IMR-90 (cell line): ENCODE results near the gene POLR2M. TPM values are rescaled to one million over a fixed set of nuclear protein-coding genes. Genes with fewer than 3 reads are reported as not detected.

Source experiments
- ATAC-seq: fragments of 200-7000 bp; cut with Tn5 transposase; 2 replicates; pipeline ENCODE4 v1.9.1; 2020; ENCODE audit warnings: low read depth, mild to moderate bottlenecking, moderate library complexity
- BruUV-seq: library from RNA; stranded (reverse); fragments of 400-500 nt; replicated peaks from 2 replicates; lab custom pipeline; 2021; lab: Mats Ljungman, UMichigan
- CTCF ChIA-PET: fragments of 300-600 bp; formaldehyde crosslinking; extraction: SDS; loops from one replicate; lab custom pipeline; 2021; ENCODE audit warnings: antibody characterized with exemption; lab: Yijun Ruan, JAX
- POLR2A ChIA-PET: fragments of 300-600 bp; sonication (Branson Sonifier 250); formaldehyde crosslinking; loops from one replicate; lab custom pipeline; 2022; ENCODE audit warnings: antibody characterized with exemption; ENCODE audit not compliant: unreplicated experiment; lab: Charles Lee
- DNase-seq: peaks from one replicate; pipeline ENCODE4 v3.0.0; 2013
- H2AFZ ChIP-seq: replicated peaks from 2 replicates; pipeline ENCODE3; 2013; ENCODE audit warnings: low read length, mild to moderate bottlenecking; ENCODE audit not compliant: poor library complexity
- H2AK5ac ChIP-seq: 2 replicates; pipeline ENCODE4 v1.6.1; 2013; ENCODE audit warnings: low read depth, low read length, inconsistent platforms
- H2AK9ac ChIP-seq: replicated peaks from 2 replicates; pipeline ENCODE3; 2013; ENCODE audit warnings: mild to moderate bottlenecking, low read depth, low read length, moderate library complexity; ENCODE audit not compliant: poor library complexity
- H2BK120ac ChIP-seq: 2 replicates; pipeline ENCODE4 v1.6.1; 2013; ENCODE audit warnings: low read depth, low read length, inconsistent platforms
- H2BK15ac ChIP-seq: 3 replicates; pipeline ENCODE4 v1.6.1; 2013; ENCODE audit warnings: low read depth, low read length, inconsistent platforms
- H2BK20ac ChIP-seq: 2 replicates; pipeline ENCODE4 v1.6.1; 2013; ENCODE audit warnings: low read depth, mild to moderate bottlenecking, inconsistent platforms, low read length, moderate library complexity
- H2BK5ac ChIP-seq: 2 replicates; pipeline ENCODE4 v1.6.1; 2013; ENCODE audit warnings: mild to moderate bottlenecking, low read depth, low read length, inconsistent platforms; ENCODE audit not compliant: poor library complexity, severe bottlenecking
- H3K14ac ChIP-seq: replicated peaks from 2 replicates; pipeline ENCODE4 v1.6.1; 2013; ENCODE audit warnings: low read depth, low read length, inconsistent platforms
- H3K18ac ChIP-seq: 2 replicates; pipeline ENCODE4 v1.6.1; 2013; ENCODE audit warnings: low read depth, low read length, control low read depth
- H3K23ac ChIP-seq: 2 replicates; pipeline ENCODE4 v1.6.1; 2013; ENCODE audit warnings: low read depth, low read length, inconsistent platforms
- H3K27ac ChIP-seq: 2 replicates; pipeline ENCODE4 v1.5.1; 2013; ENCODE audit warnings: mild to moderate bottlenecking, control low read depth, low read length; ENCODE audit not compliant: insufficient read depth
- H3K27me3 ChIP-seq: 2 replicates; pipeline ENCODE4 v1.6.1; 2013; ENCODE audit warnings: low read length; ENCODE audit not compliant: control insufficient read depth, insufficient read depth
- H3K36me3 ChIP-seq: 2 replicates; pipeline ENCODE4 v1.6.1; 2013; ENCODE audit warnings: low read length, mixed read lengths; ENCODE audit not compliant: control insufficient read depth, insufficient read depth
- H3K4ac ChIP-seq: 2 replicates; pipeline ENCODE4 v1.6.1; 2013; ENCODE audit warnings: low read depth, low read length, inconsistent platforms
- H3K4me1 ChIP-seq: 2 replicates; pipeline ENCODE4 v1.6.1; 2013; ENCODE audit warnings: low read length, mixed read lengths; ENCODE audit not compliant: control insufficient read depth, insufficient read depth
- H3K4me2 ChIP-seq: 2 replicates; pipeline ENCODE4 v1.6.1; 2013; ENCODE audit warnings: low read depth, mild to moderate bottlenecking, control low read depth, low read length, moderate library complexity
- H3K4me3 ChIP-seq: 2 replicates; pipeline ENCODE4 v1.5.1; 2013; ENCODE audit warnings: low read depth, mild to moderate bottlenecking, control low read depth, low read length, moderate library complexity; ENCODE audit not compliant: insufficient read depth
- H3K56ac ChIP-seq: 2 replicates; pipeline ENCODE4 v1.6.1; 2013; ENCODE audit warnings: low read length, inconsistent platforms; ENCODE audit not compliant: insufficient read depth; ENCODE audit errors: extremely low read depth
- H3K79me1 ChIP-seq, 2 experiments: 2 replicates each; pipeline ENCODE4 v1.6.1; 2013; ENCODE audit warnings: low read length in 2 of 2, inconsistent platforms in 1 of 2, low read depth in 1 of 2
- H3K9ac ChIP-seq: 2 replicates; pipeline ENCODE4 v1.6.1; 2013; ENCODE audit warnings: low read depth, low read length, control low read depth
- H3K9me1 ChIP-seq: 2 replicates; pipeline ENCODE4 v1.6.1; 2013; ENCODE audit warnings: low read length, inconsistent platforms; ENCODE audit not compliant: insufficient read depth
- H3K9me3 ChIP-seq: 2 replicates; pipeline ENCODE4 v1.6.1; 2013; ENCODE audit warnings: low read length; ENCODE audit not compliant: control insufficient read depth, insufficient read depth
- H4K20me1 ChIP-seq: 2 replicates; pipeline ENCODE4 v1.6.1; 2013; ENCODE audit warnings: low read length, inconsistent platforms; ENCODE audit not compliant: insufficient read depth
- H4K5ac ChIP-seq: 2 replicates; pipeline ENCODE4 v1.6.1; 2013; ENCODE audit warnings: mild to moderate bottlenecking, low read depth, low read length, control low read depth
- H4K8ac ChIP-seq, 2 experiments: 2 replicates each; pipeline ENCODE4 v1.6.1; 2013; ENCODE audit warnings: low read depth in 2 of 2, low read length in 2 of 2, control low read depth in 1 of 2, inconsistent platforms in 1 of 2
- H4K91ac ChIP-seq: 2 replicates; pipeline ENCODE4 v1.6.1; 2013; ENCODE audit warnings: low read depth, low read length, inconsistent platforms; ENCODE audit not compliant: insufficient read depth
- CHD1 ChIP-seq: IDR thresholded peaks from 2 replicates; pipeline ENCODE4 v1.6.1; 2012; ENCODE audit warnings: low read depth, low read length, improper control_type of control experiment
- FOS ChIP-seq: fragments of 150-350 bp; IDR thresholded peaks from 2 replicates; pipeline ENCODE4 v1.6.1; 2016; ENCODE audit warnings: low read depth, low read length
- MAFK ChIP-seq: IDR thresholded peaks from 2 replicates; pipeline ENCODE4 v1.6.1; 2012; ENCODE audit warnings: low read depth, low read length, improper control_type of control experiment
- MXI1 ChIP-seq: IDR thresholded peaks from 2 replicates; pipeline ENCODE4 v1.6.1; 2012; ENCODE audit warnings: low read depth, mild to moderate bottlenecking, low read length, moderate library complexity, borderline replicate concordance
- NFE2L2 ChIP-seq: fragments of 150-350 bp; IDR thresholded peaks from 2 replicates; pipeline ENCODE4 v1.6.1; 2016; ENCODE audit warnings: low read depth, mild to moderate bottlenecking, low read length
- RAD21 ChIP-seq: IDR thresholded peaks from 2 replicates; pipeline ENCODE4 v1.6.1; 2012; ENCODE audit warnings: low read length, improper control_type of control experiment
- RCOR1 ChIP-seq: IDR thresholded peaks from 2 replicates; pipeline ENCODE4 v1.6.1; 2012; ENCODE audit warnings: mild to moderate bottlenecking, low read length, improper control_type of control experiment; ENCODE audit not compliant: insufficient replicate concordance
- RFX5 ChIP-seq: IDR thresholded peaks from 2 replicates; pipeline ENCODE4 v1.8.0; 2012; ENCODE audit warnings: low read depth, mild to moderate bottlenecking, low read length, moderate library complexity
- SMC3 ChIP-seq: fragments of 150-350 bp; IDR thresholded peaks from 2 replicates; pipeline ENCODE4 v1.6.1; 2016; ENCODE audit warnings: low read depth, mild to moderate bottlenecking, antibody characterized with exemption, low read length, moderate library complexity
- WGBS, 2 experiments: methylation state at CpG; one replicate each; pipeline versions ENCODE4 v1.1.5 to v1.1.7; 2013; ENCODE audit warnings: missing lambda C conversion rate in 2 of 2; ENCODE audit not compliant: insufficient read length in 1 of 2; ENCODE audit errors: extremely low coverage in 2 of 2; 5-methylcytosine and 5-hydroxymethylcytosine counted together
- dilution Hi-C: fragments of 300-500 bp; cut with HindIII; formaldehyde crosslinking; loops from one replicate; pipeline ENCODE4 v1.14.3; 2018; ENCODE audit warnings: low sequenced_read_pairs; ENCODE audit not compliant: unreplicated experiment
- in situ Hi-C: fragments of 300-500 bp; cut with MboI; formaldehyde crosslinking; loops from 3 replicates; pipeline ENCODE4 v1.14.3; 2019; ENCODE audit warnings: low sequenced_read_pairs, inconsistent platforms, mixed read lengths
- intact Hi-C: fragments of 100-400 bp; cut with micrococcal nuclease; formaldehyde crosslinking; loops from 2 replicates; pipeline ENCODE4 v1.10.0; 2022
- polyA plus RNA-seq, 3 experiments: library from polyadenylated mRNA; depleted of rRNA; stranded (reverse); fragments of >200 nt; gene quantifications; 2 replicates each; pipeline ENCODE4 v1.2.3, GENCODE V29; 2012; ENCODE audit warnings: low replicate concordance in 1 of 3
- total RNA-seq: library from RNA; depleted of rRNA; stranded (reverse); fragments of >200 nt; gene quantifications from 2 replicates; pipeline ENCODE4 v1.2.3, GENCODE V29; 2012
- TF ChIP-seq, protein P1 (sequence below): conservative IDR thresholded peaks from 2 replicates; pipeline ENCODE4 v1.5.1; 2012; ENCODE audit warnings: mild to moderate bottlenecking, low read depth, low read length, improper control_type of control experiment
- TF ChIP-seq, protein P2 (sequence below): fragments of 150-350 bp; IDR thresholded peaks from 2 replicates; pipeline ENCODE4 v1.6.1; 2017; ENCODE audit warnings: mild to moderate bottlenecking, antibody characterized with exemption, low read length, low read depth
- TF ChIP-seq, protein P3 (sequence below): fragments of 150-350 bp; IDR thresholded peaks from 2 replicates; pipeline ENCODE4 v1.6.1; 2016; ENCODE audit warnings: low read depth, mild to moderate bottlenecking, low read length, moderate library complexity, borderline replicate concordance

POLR2M gene
- total and polyA plus RNA-seq, 2 of the 4 experiments (the other 2 are of a cell fraction), result 60.8 to 117 TPM

DNA sequence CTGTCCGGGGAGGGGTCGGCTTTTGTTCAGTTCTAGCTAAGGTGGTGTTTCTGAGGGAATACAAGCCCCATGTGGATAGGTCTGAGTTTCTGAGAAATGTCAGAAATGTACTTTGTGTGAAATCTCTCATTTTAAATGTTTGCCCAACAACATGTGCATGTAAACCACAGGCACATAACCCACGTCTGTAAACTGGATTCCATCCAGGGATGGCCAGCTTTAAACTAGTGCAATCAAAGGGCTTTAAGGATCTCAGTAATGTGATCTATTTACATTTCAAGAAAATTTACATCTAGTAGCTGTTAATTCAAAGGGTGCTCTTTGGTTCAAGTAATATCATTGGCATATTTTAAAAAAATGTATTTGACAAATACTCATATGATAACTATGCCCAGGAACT is 52.0 kb downstream of the POLR2M start:
- ATAC-seq (no peak), DNase-seq (no peak)
- Histone ChIP-seq H3K79me1 (no peaks in the 10 kb centered on the region), H2AK5ac (no peak overlapping the region), H3K4me2 (no peak overlapping the region), H3K27me3 (peaks cover 3% of the 10 kb centered on the region), H4K8ac (no peak overlapping the region), H2BK15ac (no peak overlapping the region), H3K4ac (no peak overlapping the region), H3K14ac (no peak overlapping the region), H3K27ac (no peak overlapping the region), H3K9me3 (no peaks in the 10 kb centered on the region), H4K91ac (no peak overlapping the region), H3K9ac (no peak overlapping the region), H2AFZ (no peak overlapping the region), H3K56ac (no peak overlapping the region), H4K20me1 (no peaks in the 10 kb centered on the region), H3K4me1 (no peaks in the 10 kb centered on the region), H2BK20ac (no peak overlapping the region), H3K36me3 (no peaks in the 10 kb centered on the region), H3K23ac (no peak overlapping the region), H3K9me1 (no peaks in the 10 kb centered on the region), H4K5ac (no peak overlapping the region), H2AK9ac (no peak overlapping the region), H3K4me3 (no peak overlapping the region), H3K18ac (no peak overlapping the region), H2BK5ac (no peak overlapping the region), H2BK120ac (no peak overlapping the region)
- no TSS peak for BruUV-seq
- intact Hi-C loops (no loop called here), dilution Hi-C loops (no loop called here), in situ Hi-C loops (no loop called here)
- ChIA-PET CTCF (interaction anchor here (0.7 to 1.5 kb wide), 2 partner anchors 9 to 26 kb away, joined by 3 to 4 read pairs; no protein-coding TSS in a partner anchor), POLR2A (no interaction called here)
- TF ChIP-seq, protein P1, sequence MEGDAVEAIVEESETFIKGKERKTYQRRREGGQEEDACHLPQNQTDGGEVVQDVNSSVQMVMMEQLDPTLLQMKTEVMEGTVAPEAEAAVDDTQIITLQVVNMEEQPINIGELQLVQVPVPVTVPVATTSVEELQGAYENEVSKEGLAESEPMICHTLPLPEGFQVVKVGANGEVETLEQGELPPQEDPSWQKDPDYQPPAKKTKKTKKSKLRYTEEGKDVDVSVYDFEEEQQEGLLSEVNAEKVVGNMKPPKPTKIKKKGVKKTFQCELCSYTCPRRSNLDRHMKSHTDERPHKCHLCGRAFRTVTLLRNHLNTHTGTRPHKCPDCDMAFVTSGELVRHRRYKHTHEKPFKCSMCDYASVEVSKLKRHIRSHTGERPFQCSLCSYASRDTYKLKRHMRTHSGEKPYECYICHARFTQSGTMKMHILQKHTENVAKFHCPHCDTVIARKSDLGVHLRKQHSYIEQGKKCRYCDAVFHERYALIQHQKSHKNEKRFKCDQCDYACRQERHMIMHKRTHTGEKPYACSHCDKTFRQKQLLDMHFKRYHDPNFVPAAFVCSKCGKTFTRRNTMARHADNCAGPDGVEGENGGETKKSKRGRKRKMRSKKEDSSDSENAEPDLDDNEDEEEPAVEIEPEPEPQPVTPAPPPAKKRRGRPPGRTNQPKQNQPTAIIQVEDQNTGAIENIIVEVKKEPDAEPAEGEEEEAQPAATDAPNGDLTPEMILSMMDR, result no peak
- no peak for TF ChIP-seq NFE2L2
- TF ChIP-seq MAFK, result no peak
- TF ChIP-seq RFX5, result no peak
- no peak for TF ChIP-seq CHD1
- TF ChIP-seq, protein P2, sequence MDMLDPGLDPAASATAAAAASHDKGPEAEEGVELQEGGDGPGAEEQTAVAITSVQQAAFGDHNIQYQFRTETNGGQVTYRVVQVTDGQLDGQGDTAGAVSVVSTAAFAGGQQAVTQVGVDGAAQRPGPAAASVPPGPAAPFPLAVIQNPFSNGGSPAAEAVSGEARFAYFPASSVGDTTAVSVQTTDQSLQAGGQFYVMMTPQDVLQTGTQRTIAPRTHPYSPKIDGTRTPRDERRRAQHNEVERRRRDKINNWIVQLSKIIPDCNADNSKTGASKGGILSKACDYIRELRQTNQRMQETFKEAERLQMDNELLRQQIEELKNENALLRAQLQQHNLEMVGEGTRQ, result no peak
- no peak for TF ChIP-seq SMC3
- no peak for TF ChIP-seq FOS
- TF ChIP-seq RCOR1, result no peak
- no peak for TF ChIP-seq MXI1
- TF ChIP-seq RAD21, result no peak
- TF ChIP-seq, protein P3, sequence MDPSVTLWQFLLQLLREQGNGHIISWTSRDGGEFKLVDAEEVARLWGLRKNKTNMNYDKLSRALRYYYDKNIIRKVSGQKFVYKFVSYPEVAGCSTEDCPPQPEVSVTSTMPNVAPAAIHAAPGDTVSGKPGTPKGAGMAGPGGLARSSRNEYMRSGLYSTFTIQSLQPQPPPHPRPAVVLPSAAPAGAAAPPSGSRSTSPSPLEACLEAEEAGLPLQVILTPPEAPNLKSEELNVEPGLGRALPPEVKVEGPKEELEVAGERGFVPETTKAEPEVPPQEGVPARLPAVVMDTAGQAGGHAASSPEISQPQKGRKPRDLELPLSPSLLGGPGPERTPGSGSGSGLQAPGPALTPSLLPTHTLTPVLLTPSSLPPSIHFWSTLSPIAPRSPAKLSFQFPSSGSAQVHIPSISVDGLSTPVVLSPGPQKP, result no peak
- no CpG with 5 or more reads among the region's 3 CpGs for WGBS, 2 experiments
